Measurements from ENCODE around the gene FRMD4A. TPM values are rescaled to one million over a fixed set of nuclear protein-coding genes. Genes with fewer than 3 reads are reported as not detected.

The FRMD4A gene
- total RNA-seq, 2 experiments from 2014 or later: 0.17 TPM; not detected in 1

DNA sequence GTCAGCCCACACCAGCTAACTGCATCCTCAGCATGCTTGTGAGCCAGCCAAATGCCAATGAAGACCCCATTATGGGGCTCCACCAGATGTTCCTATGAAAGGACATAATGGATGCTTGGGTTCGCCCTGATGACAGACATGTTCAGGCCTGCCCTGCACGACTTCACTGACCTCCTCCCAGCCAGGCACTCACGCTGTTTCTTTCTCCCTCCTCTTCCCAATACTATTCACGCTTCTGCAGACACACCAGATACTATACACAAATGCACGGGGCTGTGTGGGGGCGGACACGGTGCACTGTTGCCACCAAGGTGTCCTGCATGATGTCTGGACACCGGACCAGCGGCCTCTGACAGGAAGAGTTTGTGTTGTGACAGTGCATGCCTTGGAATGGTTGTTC, 459.7 kb downstream of the FRMD4A start:
- no peaks in the 10 kb centered on the region for H3K9me3 ChIP-seq (ENCODE audit: low read length)
- TF ChIP-seq, protein P1, sequence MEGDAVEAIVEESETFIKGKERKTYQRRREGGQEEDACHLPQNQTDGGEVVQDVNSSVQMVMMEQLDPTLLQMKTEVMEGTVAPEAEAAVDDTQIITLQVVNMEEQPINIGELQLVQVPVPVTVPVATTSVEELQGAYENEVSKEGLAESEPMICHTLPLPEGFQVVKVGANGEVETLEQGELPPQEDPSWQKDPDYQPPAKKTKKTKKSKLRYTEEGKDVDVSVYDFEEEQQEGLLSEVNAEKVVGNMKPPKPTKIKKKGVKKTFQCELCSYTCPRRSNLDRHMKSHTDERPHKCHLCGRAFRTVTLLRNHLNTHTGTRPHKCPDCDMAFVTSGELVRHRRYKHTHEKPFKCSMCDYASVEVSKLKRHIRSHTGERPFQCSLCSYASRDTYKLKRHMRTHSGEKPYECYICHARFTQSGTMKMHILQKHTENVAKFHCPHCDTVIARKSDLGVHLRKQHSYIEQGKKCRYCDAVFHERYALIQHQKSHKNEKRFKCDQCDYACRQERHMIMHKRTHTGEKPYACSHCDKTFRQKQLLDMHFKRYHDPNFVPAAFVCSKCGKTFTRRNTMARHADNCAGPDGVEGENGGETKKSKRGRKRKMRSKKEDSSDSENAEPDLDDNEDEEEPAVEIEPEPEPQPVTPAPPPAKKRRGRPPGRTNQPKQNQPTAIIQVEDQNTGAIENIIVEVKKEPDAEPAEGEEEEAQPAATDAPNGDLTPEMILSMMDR (conservative IDR thresholded peaks at IDR 0.05; ENCODE audit: low read length): no peak
- H3K4me2 ChIP-seq (ENCODE audit: low read length): no peak overlapping the region
- H3K36me3 ChIP-seq (ENCODE audit: insufficient read depth, low read length): no peaks in the 10 kb centered on the region
- no TSS peak for BruUV-seq (replicated peaks)
- peaks cover 15% of the 10 kb centered on the region for H3K4me1 ChIP-seq (ENCODE audit: insufficient read depth, low read length, poor library complexity, severe bottlenecking)
- ChIA-PET CTCF (ENCODE audit: unreplicated experiment) (no interaction called here), POLR2A (no interaction called here)
- no peak overlapping the region for H3K27ac ChIP-seq (ENCODE audit: low read depth, low read length, poor library complexity, severe bottlenecking)
- no peak for DNase-seq (ENCODE audit: low spot score)
- no peaks in the 10 kb centered on the region for H4K20me1 ChIP-seq (ENCODE audit: insufficient read depth, low read length)
- H3K9me2 ChIP-seq (ENCODE audit: insufficient read depth, low read length): no peaks in the 10 kb centered on the region
- no peaks in the 10 kb centered on the region for H3K79me2 ChIP-seq (ENCODE audit: insufficient read depth, low read depth, low read length)
- intact Hi-C loops (cut with micrococcal nuclease; ENCODE audit: unreplicated experiment): loop anchor here (10.0 kb wide), 1 partner anchor 86 kb away; no protein-coding TSS in a partner anchor
- H3K4me3 ChIP-seq (ENCODE audit: low read depth, low read length, poor library complexity, severe bottlenecking): no peak overlapping the region
- no peak overlapping the region for H2AFZ ChIP-seq (ENCODE audit: low read length)

DNA sequence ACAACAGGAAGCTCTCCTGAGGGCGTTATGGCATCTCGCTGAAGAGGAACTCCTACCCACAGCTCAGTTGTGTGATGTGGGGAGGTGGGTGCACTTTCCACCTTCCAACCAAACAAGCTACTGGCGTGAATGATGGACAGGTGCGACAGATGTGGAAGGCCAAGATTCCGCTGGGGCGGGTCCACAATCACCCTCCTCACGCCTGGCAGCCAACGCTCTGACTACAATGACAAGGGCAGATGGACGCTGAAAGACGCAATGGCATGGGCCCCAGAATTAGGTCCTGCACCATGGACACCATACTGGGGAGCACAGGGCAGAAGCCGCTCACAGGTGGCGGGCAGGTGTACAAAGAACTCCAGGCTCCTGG, 461.4 kb downstream of the FRMD4A start:
- no TSS peak for BruUV-seq (replicated peaks)
- no peaks in the 10 kb centered on the region for H3K36me3 ChIP-seq (ENCODE audit: insufficient read depth, low read length)
- no peak overlapping the region for H3K4me2 ChIP-seq (ENCODE audit: low read length)
- H3K27ac ChIP-seq (ENCODE audit: low read depth, low read length, poor library complexity, severe bottlenecking): no peak overlapping the region
- H3K4me1 ChIP-seq (ENCODE audit: insufficient read depth, low read length, poor library complexity, severe bottlenecking): peaks cover 13% of the 10 kb centered on the region
- H3K9me2 ChIP-seq (ENCODE audit: insufficient read depth, low read length): no peaks in the 10 kb centered on the region
- DNase-seq (ENCODE audit: low spot score): no peak
- H3K9me3 ChIP-seq (ENCODE audit: low read length): no peaks in the 10 kb centered on the region
- H4K20me1 ChIP-seq (ENCODE audit: insufficient read depth, low read length): no peaks in the 10 kb centered on the region
- ChIA-PET CTCF (ENCODE audit: unreplicated experiment) (no interaction called here), POLR2A (no interaction called here)
- H3K4me3 ChIP-seq (ENCODE audit: low read depth, low read length, poor library complexity, severe bottlenecking): no peak overlapping the region
- H3K79me2 ChIP-seq (ENCODE audit: insufficient read depth, low read depth, low read length): no peaks in the 10 kb centered on the region
- H2AFZ ChIP-seq (ENCODE audit: low read length): no peak overlapping the region
- intact Hi-C loops (cut with micrococcal nuclease; ENCODE audit: unreplicated experiment): no loop called here
- no peak for TF ChIP-seq EZH2phosphoT487 (IDR thresholded peaks at IDR 0.05; ENCODE audit: borderline replicate concordance, low read depth, low read length)
- TF ChIP-seq, protein P1 (conservative IDR thresholded peaks at IDR 0.05; ENCODE audit: low read length): no peak

DNA sequence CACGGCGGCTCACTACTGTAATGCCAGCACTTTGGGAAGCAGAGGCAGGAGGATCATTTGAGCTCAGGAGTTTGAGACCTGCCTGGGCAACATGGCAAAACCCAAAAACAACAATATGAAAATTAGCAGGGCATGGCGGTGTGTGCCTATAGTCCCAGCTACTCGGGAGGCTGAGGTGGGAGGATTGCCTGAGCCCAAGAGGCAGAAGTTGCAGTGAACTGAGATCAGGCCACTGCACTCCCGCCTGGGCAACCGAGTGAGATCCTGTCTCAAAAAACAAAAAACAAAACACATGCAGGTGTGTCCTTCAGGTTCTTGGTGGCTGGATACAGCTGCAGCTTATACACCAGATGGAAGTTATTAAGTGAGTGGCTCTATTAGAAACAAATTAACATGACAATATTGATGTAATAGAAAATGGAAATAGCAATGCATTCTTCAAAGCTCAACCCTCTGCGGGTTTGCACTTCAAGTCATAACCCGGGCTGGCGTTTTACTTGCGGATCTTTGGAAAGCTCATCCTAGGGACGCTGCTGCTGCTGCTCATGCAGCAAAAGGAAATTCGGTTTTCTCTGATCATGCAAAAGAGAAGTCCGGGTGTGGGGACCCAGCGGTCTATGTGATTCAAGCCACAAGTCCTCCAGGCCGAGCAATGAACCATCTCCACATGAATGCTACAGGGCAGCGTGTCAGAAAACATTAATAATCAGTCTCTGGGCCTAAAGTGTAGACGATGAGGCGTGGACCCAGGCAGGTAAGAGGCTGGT, 462.0 kb downstream of the FRMD4A start:
- Histone ChIP-seq H3K79me2 (ENCODE audit: insufficient read depth, low read depth, low read length) (no peaks in the 10 kb centered on the region), H3K9me3 (ENCODE audit: low read length) (no peaks in the 10 kb centered on the region), H3K9me2 (ENCODE audit: insufficient read depth, low read length) (no peaks in the 10 kb centered on the region), H2AFZ (ENCODE audit: low read length) (no peak overlapping the region), H3K36me3 (ENCODE audit: insufficient read depth, low read length) (no peaks in the 10 kb centered on the region), H3K4me3 (ENCODE audit: low read depth, low read length, poor library complexity, severe bottlenecking) (no peak overlapping the region), H4K20me1 (ENCODE audit: insufficient read depth, low read length) (no peaks in the 10 kb centered on the region), H3K4me2 (ENCODE audit: low read length) (no peak overlapping the region), H3K4me1 (ENCODE audit: insufficient read depth, low read length, poor library complexity, severe bottlenecking) (peaks cover 7% of the 10 kb centered on the region), H3K27ac (ENCODE audit: low read depth, low read length, poor library complexity, severe bottlenecking) (no peak overlapping the region)
- intact Hi-C loops (cut with micrococcal nuclease; ENCODE audit: unreplicated experiment): no loop called here
- ChIA-PET POLR2A (no interaction called here), CTCF (ENCODE audit: unreplicated experiment) (no interaction called here)
- no peak for DNase-seq (ENCODE audit: low spot score)
- TF ChIP-seq, protein P1 (conservative IDR thresholded peaks at IDR 0.05; ENCODE audit: low read length): no peak
- no peak for TF ChIP-seq EZH2phosphoT487 (IDR thresholded peaks at IDR 0.05; ENCODE audit: borderline replicate concordance, low read depth, low read length)
- no TSS peak for BruUV-seq (replicated peaks)
